Skin epidermis (tissue), 12 donors: ENCODE measurements around the gene KLHL18.
"Not testable (repeated sequence)": the region's sequence is repeated elsewhere in the genome, so short reads cannot be mapped to it uniquely, and the experiment has no call there.

ENCODE experiments used
- H3K27ac ChIP-seq, 21 experiments: fragments of 200-600 bp; sonication (generic) in 11 of 21; one replicate each; pipeline ENCODE4 v1.5.0; 2020; ENCODE audit warnings: mild to moderate bottlenecking in 3 of 21, inconsistent platforms in 2 of 21, moderate library complexity in 2 of 21
- H3K4me3 ChIP-seq, 7 experiments: fragments of 200-600 bp; sonication (generic) in 2 of 7; one replicate each; pipeline ENCODE4 v1.5.0; 2020; ENCODE audit warnings: inconsistent platforms in 2 of 7, mild to moderate bottlenecking in 2 of 7, moderate library complexity in 1 of 7

The KLHL18 gene

DNA sequence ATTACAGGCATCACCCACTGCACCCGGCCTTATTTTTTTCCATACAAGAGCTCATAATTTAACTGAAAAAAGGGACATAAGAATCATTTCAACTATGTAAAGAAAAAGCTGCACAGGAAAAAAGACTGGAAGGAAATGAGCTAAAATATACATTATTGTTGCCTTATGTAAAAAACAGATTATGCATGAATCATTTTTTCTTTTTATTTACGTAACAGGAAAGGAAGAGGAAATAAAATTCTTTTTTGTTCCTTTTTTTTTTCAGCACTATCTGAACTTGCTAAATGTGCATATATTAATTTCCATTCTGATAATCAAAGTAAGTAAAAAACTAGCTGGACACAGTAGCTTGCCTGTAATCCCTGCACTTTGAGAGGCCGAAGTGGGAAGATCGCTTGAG lies 12.2 kb upstream of the KLHL18 start:
- H3K27ac ChIP-seq: no peak overlapping the region
- H3K4me3 ChIP-seq: no peak overlapping the region

DNA sequence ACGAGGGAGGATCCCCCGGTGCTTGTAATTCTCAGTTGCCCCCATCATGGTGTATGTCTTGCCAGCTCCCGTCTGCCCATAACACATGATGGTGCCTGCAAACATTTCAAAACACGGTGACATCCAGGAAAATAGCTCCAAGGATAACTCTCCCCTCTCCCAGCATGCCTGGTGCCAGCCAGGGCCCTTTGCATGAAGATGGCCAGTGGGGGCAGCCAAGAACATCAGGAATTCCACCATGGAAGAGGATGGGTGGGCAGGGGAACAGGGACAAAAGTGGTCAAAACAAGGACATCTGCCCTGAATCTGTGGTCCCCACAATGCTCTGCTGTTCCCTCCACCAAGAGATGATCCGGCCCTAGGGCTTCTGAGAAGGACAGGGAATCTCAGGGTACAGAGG lies 9.2 kb upstream of the KLHL18 start:
- no peak overlapping the region for H3K4me3 ChIP-seq
- H3K27ac ChIP-seq: no peak overlapping the region

DNA sequence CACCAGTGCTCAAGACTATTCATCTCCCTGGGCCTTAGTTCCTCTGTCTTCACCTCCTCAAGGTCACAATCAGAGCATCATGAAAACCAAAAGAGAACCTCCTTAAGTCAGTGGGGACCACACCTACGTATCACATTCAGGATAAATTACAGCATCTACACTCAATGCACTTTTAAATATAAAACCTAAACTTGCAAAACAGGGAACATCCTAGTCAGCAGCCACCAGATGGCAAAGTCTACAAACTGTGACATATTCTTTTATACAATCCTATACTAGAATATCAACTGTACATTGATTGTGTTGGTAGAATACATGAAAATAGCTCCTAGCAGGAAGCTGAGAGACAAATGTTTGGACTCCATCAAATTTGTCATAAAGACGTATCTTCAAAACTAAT lies 8.1 kb upstream of the KLHL18 start:
- H3K4me3 ChIP-seq: no peak overlapping the region
- no peak overlapping the region for H3K27ac ChIP-seq

- no peak overlapping the region for H3K27ac ChIP-seq
- H3K4me3 ChIP-seq: no peak overlapping the region
Measured at GRCh38 chr3:47276558-47276957, 6.2 kb upstream of the KLHL18 start.

- Histone ChIP-seq H3K27ac (no peak overlapping the region), H3K4me3 (no peak overlapping the region)
Measured at GRCh38 chr3:47280519-47280918, 2.2 kb upstream of the KLHL18 start.

DNA sequence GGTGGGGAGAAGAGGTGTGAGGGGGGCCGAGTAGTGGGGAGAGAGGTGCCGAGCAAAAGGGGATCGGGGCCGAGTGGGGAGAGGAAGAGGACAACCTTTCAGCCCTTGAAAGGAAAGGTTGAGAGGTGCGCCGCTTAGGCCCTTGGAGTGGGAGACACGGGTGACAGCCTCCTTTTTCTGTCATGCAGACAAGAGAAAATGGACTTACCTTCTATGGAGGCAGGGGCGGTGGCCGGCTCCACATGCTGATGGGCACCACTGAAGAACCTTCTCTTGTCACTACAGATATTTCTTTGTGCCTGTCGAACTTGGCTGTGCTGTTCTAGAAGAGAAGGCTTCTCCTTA lies 421 bp downstream of the KLHL18 start:
- Histone ChIP-seq H3K4me3 (peak overlapping the region; percentile 72 to 84 (median 81)), H3K27ac (peak overlapping the region; percentile 68 to 98 (median 94))

DNA sequence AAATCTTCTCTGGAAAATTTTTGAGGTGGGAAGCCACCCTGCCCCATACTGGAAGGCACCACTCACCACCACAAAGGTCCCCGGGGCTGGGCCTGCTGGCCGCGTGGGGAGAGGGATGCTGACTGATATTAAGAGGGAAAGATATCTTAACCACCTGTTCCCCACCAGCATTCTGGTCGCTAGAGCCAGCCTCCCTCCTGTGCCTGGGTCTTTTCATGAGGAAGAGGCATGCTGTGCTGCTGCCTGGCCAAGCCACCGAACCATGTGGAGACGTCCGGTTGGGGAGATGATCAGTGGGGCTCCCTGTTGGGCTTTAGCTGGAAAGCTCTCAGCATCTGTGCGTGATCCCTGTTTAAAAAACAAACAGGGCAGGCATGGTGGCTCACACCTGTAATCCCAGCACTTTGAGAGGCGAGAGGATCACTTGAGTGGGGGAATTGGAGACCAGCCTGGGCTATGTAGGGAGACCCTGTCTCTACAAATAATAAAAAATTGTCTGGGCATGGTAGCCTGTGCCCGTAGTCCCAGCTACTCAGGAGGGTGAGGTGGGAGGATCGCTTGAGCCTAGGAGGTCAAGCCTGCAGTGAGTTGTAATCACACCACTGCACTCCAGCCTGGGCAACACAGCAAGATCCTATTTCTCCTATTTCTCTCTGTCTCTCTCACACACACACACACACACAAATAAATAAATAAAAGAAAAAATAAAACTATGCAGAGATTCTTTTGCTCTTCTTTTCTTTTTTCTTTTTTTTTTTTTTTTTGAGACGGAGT lies 1.0 kb downstream of the KLHL18 start:
- Histone ChIP-seq H3K27ac (peak overlapping the region in 20 of 21 experiments; percentile 68 to 98 (median 94)), H3K4me3 (peak overlapping the region; percentile 72 to 84 (median 81))

DNA sequence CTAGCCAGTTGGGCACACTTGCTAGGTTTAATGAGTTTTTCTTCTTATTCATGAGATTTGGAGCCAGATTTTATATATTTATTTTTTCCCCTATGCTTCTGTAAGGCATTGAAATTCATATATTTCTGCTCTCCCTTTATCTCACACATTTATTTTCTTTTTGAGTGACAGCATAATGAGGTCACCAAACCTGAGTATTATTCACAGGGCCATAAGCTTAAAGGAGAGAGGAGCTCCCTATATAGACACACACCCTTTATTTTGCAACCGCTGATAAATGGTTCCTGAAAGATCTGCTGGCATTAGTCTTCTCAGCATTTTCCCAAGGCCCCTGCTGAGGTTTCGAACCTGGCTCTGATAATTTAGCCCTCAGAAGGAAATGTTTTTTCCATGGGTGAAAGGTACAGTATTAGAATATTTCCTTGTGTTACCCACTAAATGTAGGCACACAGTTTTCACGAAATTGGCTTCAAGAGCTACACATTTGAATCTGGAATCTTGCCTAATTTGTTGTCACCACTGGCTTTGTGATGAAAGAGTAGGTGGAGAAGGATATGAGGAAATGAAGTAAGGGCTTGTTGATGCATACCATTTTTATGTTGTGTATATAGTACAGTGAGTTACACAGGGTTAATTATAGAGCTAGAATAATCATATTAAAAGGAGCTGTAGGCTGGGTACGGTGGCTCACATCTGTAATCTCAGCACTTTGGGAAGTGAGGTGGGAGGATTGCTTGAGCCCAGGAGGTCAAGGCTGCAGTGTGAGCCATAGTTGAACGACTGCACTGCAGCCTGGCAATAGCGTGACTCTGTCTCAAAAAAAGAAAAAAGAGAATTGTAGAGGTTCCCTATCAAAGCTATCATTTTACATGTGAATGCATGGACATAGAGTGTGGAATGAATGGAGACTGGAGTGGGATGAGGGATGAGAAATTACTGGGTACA lies 6.5 kb downstream of the KLHL18 start:
- H3K27ac ChIP-seq: peak overlapping the region in 8 of 21 experiments; percentile 3 to 61 (median 44)
- H3K4me3 ChIP-seq: no peak overlapping the region

DNA sequence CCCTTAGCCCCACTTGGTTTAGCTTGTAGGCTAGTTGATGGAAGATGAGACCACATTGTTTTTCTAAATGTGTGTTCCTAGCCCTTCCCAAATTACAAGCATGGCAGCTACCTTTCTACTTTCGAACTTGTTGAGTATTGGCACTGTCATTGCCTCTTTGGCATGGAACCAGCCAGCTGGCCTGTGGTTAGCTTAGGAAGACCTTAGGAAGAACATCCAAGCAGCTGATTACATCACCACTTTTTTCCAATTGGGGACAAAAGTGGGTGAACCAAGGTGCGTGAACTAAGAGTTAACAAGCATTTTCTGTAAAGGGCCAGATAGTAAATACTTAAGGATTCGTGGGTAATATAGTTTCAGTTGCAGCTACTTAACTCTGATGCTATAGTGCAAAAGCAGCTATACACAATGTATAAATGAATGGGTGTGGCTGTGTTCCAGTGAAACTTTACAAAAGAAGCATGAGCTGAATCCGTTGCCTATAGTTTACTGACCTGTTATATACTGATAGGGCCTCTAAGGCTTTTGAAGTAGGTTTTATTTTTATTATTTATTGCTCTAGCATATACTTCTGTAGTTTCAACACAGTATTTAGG lies 8.5 kb downstream of the KLHL18 start:
- H3K27ac ChIP-seq: no peak overlapping the region
- H3K4me3 ChIP-seq: no peak overlapping the region

- not testable (repeated sequence) for H3K27ac ChIP-seq, H3K4me3 ChIP-seq
Measured at GRCh38 chr3:47291754-47292420, 9.1 kb downstream of the KLHL18 start.

GRCh38 chr3:47293822-47294221 lies 11.1 kb downstream of the KLHL18 start:
- Histone ChIP-seq H3K27ac (no peak overlapping the region), H3K4me3 (no peak overlapping the region)

DNA sequence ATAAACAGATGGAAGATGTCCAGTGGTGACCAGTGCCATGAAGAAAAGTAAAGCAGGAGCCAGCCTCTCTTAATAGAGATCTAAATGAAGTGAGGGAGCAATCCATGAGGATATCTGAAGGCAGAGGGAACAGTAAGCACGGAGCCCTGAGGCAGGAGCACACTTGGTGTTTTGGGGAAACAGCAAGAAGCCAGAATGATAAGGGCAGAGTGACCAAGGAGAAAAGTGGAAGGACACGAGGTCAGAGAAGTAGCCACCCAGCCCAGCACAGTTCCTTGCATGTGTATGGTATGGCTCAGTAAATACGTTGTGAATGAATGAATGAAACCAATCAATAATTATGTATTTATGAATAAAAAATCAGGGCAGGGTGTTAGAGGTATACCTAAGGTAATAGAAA lies 11.6 kb downstream of the KLHL18 start:
- Histone ChIP-seq H3K27ac (no peak overlapping the region), H3K4me3 (no peak overlapping the region)

- H3K4me3 ChIP-seq: no peak overlapping the region
- no peak overlapping the region for H3K27ac ChIP-seq
Measured at GRCh38 chr3:47295322-47295721, 12.6 kb downstream of the KLHL18 start.

DNA sequence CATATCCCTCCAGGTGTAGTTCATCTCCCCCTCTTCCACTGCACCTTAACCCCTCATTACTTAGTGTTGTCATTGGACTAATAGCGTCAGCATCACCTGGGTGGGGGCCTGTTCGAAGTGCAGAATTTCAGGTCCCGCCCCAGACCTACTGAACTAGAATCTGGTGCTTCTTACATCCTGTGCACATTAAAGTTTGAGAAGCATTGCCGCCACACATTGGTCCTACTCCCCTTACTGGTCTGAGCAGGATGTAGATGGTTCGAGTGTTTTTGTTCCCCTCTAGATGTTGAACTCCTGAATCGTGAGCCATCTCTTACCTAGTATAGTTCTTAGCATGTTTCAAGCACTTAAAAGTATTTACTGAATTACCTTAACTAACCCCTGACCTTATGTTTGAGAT lies 13.2 kb downstream of the KLHL18 start:
- Histone ChIP-seq H3K4me3 (no peak overlapping the region), H3K27ac (no peak overlapping the region)

- Histone ChIP-seq H3K4me3 (no peak overlapping the region), H3K27ac (peak overlapping the region in 1 of 21 experiments; percentile 23)
Measured at GRCh38 chr3:47296562-47297302, 14.0 kb downstream of the KLHL18 start.

DNA sequence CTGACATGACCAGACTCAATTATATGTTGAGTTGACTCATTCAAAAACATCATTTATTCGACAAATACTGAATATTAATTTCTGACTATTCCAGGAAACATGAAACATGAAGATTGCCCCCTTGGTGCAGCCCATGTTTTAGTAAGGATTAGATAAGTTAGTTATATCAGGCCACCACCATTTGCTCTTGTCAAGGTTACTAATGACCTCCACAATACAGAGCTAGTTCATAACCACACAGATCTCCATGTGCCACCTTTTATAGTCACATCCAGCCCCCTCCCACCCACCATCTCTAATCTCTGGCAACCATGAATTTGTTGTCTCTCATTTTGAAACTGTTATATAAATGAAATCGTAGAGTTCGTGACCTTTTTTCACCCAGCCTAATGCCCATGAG lies 15.7 kb downstream of the KLHL18 start:
- H3K27ac ChIP-seq: no peak overlapping the region
- H3K4me3 ChIP-seq: no peak overlapping the region

- no peak overlapping the region for H3K4me3 ChIP-seq
- H3K27ac ChIP-seq: no peak overlapping the region
Measured at GRCh38 chr3:47299381-47300318, 16.9 kb downstream of the KLHL18 start.

GRCh38 chr3:47301456-47301855 lies 18.7 kb downstream of the KLHL18 start:
- H3K27ac ChIP-seq: no peak overlapping the region
- no peak overlapping the region for H3K4me3 ChIP-seq
